ENCODE measurements around the gene IER5L.

Gene IER5L

DNA sequence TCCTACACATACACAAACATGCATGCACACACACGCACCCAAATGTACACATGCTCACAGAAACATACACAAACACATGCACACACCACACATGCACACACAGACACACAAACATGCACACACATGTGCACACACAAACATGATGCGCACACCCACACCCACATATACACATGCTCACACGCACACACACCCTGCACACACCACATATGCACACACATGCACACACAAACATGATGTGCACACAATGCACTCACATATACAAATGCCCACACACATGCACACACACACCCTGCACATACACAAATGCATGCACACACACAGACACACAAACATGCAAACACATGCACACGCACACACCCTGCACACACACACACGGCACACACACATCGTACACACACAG lies 7.3 kb upstream of the IER5L start:
- no peaks in the 10 kb centered on the region for H3K27me3 ChIP-seq (ENCODE audit: low read length)
- no peaks in the 10 kb centered on the region for H3K79me2 ChIP-seq (ENCODE audit: insufficient read depth, low read length)
- TF ChIP-seq, protein P1, sequence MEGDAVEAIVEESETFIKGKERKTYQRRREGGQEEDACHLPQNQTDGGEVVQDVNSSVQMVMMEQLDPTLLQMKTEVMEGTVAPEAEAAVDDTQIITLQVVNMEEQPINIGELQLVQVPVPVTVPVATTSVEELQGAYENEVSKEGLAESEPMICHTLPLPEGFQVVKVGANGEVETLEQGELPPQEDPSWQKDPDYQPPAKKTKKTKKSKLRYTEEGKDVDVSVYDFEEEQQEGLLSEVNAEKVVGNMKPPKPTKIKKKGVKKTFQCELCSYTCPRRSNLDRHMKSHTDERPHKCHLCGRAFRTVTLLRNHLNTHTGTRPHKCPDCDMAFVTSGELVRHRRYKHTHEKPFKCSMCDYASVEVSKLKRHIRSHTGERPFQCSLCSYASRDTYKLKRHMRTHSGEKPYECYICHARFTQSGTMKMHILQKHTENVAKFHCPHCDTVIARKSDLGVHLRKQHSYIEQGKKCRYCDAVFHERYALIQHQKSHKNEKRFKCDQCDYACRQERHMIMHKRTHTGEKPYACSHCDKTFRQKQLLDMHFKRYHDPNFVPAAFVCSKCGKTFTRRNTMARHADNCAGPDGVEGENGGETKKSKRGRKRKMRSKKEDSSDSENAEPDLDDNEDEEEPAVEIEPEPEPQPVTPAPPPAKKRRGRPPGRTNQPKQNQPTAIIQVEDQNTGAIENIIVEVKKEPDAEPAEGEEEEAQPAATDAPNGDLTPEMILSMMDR (IDR thresholded peaks at IDR 0.05; ENCODE audit: insufficient read depth, low read length, poor library complexity, severe bottlenecking): no peak
- TF ChIP-seq EZH2phosphoT487 (conservative IDR thresholded peaks at IDR 0.05; ENCODE audit: low read length): no peak
- H3K36me3 ChIP-seq (ENCODE audit: low read length): no peaks in the 10 kb centered on the region
- H3K4me3 ChIP-seq (ENCODE audit: insufficient read depth, low read length, poor library complexity, severe bottlenecking): no peak overlapping the region
- H3K9me3 ChIP-seq (ENCODE audit: insufficient read depth, low read length): no peaks in the 10 kb centered on the region
- no peaks in the 10 kb centered on the region for H3F3A ChIP-seq (ENCODE audit: insufficient read depth)
- no peaks in the 10 kb centered on the region for H4K20me1 ChIP-seq (ENCODE audit: low read depth, low read length)
- H3K9me2 ChIP-seq (replicated peaks; ENCODE audit: insufficient read depth, low read length): no peaks in the 10 kb centered on the region
- no peak overlapping the region for H3K27ac ChIP-seq (ENCODE audit: low read depth, low read length)
- no peak overlapping the region for H2AFZ ChIP-seq (ENCODE audit: low read depth, low read length, severe bottlenecking)
- H3K4me2 ChIP-seq (ENCODE audit: low read depth, low read length, poor library complexity, severe bottlenecking): no peak overlapping the region
- H3K9ac ChIP-seq (ENCODE audit: low read length): no peak overlapping the region

DNA sequence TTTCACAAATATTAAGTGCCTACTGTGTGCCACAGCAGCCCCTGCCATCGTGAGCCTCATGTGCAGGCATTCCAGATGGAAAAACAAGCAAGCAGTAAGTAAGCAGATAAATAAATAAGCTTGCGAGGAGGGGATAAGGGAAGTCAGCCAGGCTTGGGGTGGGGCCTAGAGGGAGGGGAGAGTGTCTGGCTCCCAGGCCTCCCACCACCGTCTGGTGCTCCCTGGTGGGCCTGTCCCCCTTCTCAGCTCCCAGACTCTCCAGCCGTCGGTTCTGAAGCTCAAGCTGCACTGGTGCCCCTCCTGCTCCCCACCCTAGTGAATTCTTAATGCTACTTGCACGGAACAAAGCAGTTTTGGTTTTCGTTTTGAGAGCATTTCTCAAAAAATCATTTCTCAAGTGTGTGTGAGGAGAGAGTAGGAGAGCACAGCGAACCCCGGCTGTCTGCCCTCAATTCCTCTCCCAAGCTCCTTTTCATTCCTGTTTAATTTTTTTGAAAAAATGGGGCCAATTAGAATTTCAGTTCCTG lies 6.6 kb upstream of the IER5L start:
- H2AFZ ChIP-seq (ENCODE audit: low read depth, low read length, severe bottlenecking): no peak overlapping the region

DNA sequence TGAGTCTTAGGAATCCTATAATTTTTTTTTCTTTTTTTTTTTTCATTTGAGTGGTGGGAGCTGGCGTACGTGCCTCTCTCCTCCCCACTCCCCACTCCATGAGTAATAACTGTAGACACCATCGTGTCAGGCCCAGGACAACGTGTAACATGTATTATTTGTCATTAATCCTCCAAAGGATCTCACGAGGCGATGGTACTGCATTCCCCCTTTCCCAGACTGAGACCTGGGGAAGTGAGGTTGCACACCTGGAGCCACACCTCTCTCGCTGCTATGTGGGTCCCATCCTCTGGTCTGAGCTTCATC lies 6.1 kb upstream of the IER5L start:
- Histone ChIP-seq H4K20me1 (ENCODE audit: low read depth, low read length) (no peaks in the 10 kb centered on the region), H3K9me2 (replicated peaks; ENCODE audit: insufficient read depth, low read length) (no peaks in the 10 kb centered on the region), H3K9me3 (ENCODE audit: insufficient read depth, low read length) (no peaks in the 10 kb centered on the region), H3K9ac (ENCODE audit: low read length) (no peak overlapping the region), H3K4me3 (ENCODE audit: insufficient read depth, low read length, poor library complexity, severe bottlenecking) (no peak overlapping the region), H3K27ac (ENCODE audit: low read depth, low read length) (no peak overlapping the region), H3K27me3 (ENCODE audit: low read length) (no peaks in the 10 kb centered on the region), H3K4me2 (ENCODE audit: low read depth, low read length, poor library complexity, severe bottlenecking) (no peak overlapping the region), H3F3A (ENCODE audit: insufficient read depth) (no peaks in the 10 kb centered on the region), H3K36me3 (ENCODE audit: low read length) (no peaks in the 10 kb centered on the region), H2AFZ (ENCODE audit: low read depth, low read length, severe bottlenecking) (no peak overlapping the region), H3K79me2 (ENCODE audit: insufficient read depth, low read length) (no peaks in the 10 kb centered on the region)
- TF ChIP-seq, protein P1 (IDR thresholded peaks at IDR 0.05; ENCODE audit: insufficient read depth, low read length, poor library complexity, severe bottlenecking): no peak
- no peak for TF ChIP-seq EZH2phosphoT487 (conservative IDR thresholded peaks at IDR 0.05; ENCODE audit: low read length)

More for the DNA sequence above, 6.6 kb upstream of the IER5L start:
- Histone ChIP-seq H3K9me3 (ENCODE audit: insufficient read depth, low read length) (no peaks in the 10 kb centered on the region), H3K4me3 (ENCODE audit: insufficient read depth, low read length, poor library complexity, severe bottlenecking) (no peak overlapping the region), H3K36me3 (ENCODE audit: low read length) (no peaks in the 10 kb centered on the region), H4K20me1 (ENCODE audit: low read depth, low read length) (no peaks in the 10 kb centered on the region), H3K4me2 (ENCODE audit: low read depth, low read length, poor library complexity, severe bottlenecking) (no peak overlapping the region), H3K27me3 (ENCODE audit: low read length) (no peaks in the 10 kb centered on the region), H3F3A (ENCODE audit: insufficient read depth) (no peaks in the 10 kb centered on the region), H3K27ac (ENCODE audit: low read depth, low read length) (no peak overlapping the region), H3K9ac (ENCODE audit: low read length) (no peak overlapping the region), H3K79me2 (ENCODE audit: insufficient read depth, low read length) (no peaks in the 10 kb centered on the region), H3K9me2 (replicated peaks; ENCODE audit: insufficient read depth, low read length) (no peaks in the 10 kb centered on the region)
- TF ChIP-seq EZH2phosphoT487 (conservative IDR thresholded peaks at IDR 0.05; ENCODE audit: low read length): no peak
- TF ChIP-seq, protein P1 (IDR thresholded peaks at IDR 0.05; ENCODE audit: insufficient read depth, low read length, poor library complexity, severe bottlenecking): no peak

All from SU-DHL-6 (cell line).